ENCODE results near the gene CC2D2A. TPM values are rescaled to one million over a fixed set of nuclear protein-coding genes. Genes with fewer than 3 reads are reported as not detected.

Gene CC2D2A
- total and polyA plus RNA-seq, 2 experiments from 2014 or later: 13.9 to 15.8 TPM

DNA sequence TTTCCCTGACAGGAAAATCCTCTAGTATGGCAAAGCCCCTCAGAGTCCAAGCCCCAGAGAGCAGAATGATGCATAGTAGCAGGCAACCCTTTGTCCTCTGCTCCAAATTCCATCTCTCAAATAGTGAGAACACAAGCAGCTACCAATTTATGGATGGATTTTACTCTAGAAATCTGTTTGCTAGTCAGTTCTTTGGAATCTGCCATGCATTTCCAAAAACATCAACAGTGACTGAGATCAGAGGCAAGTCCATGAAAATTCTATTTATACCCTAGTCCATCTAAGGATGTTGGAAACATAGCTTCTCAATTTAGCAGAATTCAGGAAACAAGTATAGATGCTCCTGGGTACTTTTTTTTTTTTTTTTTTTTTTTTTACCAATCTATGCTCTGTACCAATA, 10.0 kb upstream of the CC2D2A start (continued):
- TF ChIP-seq STAT1 (IDR thresholded peaks at IDR 0.05; ENCODE audit: unreplicated experiment): no peak
- no peak for TF ChIP-seq JUNB (IDR thresholded peaks at IDR 0.05; ENCODE audit: unreplicated experiment)
- TF ChIP-seq ETS1 (IDR thresholded peaks at IDR 0.05): no peak

- Histone ChIP-seq H3K4me1 (ENCODE audit: insufficient read depth) (peaks cover 12% of the 10 kb centered on the region), H3F3A (replicated peaks; ENCODE audit: low read depth) (no peaks in the 10 kb centered on the region)
- TF ChIP-seq JUNB (IDR thresholded peaks at IDR 0.05; ENCODE audit: unreplicated experiment) (no peak), ETS1 (IDR thresholded peaks at IDR 0.05) (no peak), STAT1 (IDR thresholded peaks at IDR 0.05; ENCODE audit: unreplicated experiment) (no peak), ZNF114 (CRISPR knock-in tag; IDR thresholded peaks at IDR 0.05) (no peak), ZNF331 (CRISPR knock-in tag; IDR thresholded peaks at IDR 0.05; ENCODE audit: low read depth) (no peak), EZH2phosphoT487 (IDR thresholded peaks at IDR 0.05; ENCODE audit: unreplicated experiment) (no peak), CTCF (conservative IDR thresholded peaks at IDR 0.05; ENCODE audit: low read depth in 2 of 2) (no peak), POLR2AphosphoS5 (IDR thresholded peaks at IDR 0.05; ENCODE audit: low read depth) (no peak), ZNF462 (CRISPR knock-in tag; IDR thresholded peaks at IDR 0.05) (no peak), NANOG (IDR thresholded peaks at IDR 0.05; ENCODE audit: borderline replicate concordance) (no peak), CREB1 (CRISPR knock-in tag; IDR thresholded peaks at IDR 0.05; ENCODE audit: low read depth) (no peak)
- TF ChIP-seq, protein P1, sequence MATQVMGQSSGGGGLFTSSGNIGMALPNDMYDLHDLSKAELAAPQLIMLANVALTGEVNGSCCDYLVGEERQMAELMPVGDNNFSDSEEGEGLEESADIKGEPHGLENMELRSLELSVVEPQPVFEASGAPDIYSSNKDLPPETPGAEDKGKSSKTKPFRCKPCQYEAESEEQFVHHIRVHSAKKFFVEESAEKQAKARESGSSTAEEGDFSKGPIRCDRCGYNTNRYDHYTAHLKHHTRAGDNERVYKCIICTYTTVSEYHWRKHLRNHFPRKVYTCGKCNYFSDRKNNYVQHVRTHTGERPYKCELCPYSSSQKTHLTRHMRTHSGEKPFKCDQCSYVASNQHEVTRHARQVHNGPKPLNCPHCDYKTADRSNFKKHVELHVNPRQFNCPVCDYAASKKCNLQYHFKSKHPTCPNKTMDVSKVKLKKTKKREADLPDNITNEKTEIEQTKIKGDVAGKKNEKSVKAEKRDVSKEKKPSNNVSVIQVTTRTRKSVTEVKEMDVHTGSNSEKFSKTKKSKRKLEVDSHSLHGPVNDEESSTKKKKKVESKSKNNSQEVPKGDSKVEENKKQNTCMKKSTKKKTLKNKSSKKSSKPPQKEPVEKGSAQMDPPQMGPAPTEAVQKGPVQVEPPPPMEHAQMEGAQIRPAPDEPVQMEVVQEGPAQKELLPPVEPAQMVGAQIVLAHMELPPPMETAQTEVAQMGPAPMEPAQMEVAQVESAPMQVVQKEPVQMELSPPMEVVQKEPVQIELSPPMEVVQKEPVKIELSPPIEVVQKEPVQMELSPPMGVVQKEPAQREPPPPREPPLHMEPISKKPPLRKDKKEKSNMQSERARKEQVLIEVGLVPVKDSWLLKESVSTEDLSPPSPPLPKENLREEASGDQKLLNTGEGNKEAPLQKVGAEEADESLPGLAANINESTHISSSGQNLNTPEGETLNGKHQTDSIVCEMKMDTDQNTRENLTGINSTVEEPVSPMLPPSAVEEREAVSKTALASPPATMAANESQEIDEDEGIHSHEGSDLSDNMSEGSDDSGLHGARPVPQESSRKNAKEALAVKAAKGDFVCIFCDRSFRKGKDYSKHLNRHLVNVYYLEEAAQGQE (IDR thresholded peaks at IDR 0.05; ENCODE audit: unreplicated experiment): no peak
These were observed 3.1 kb upstream of the CC2D2A start for GRCh38 chr4:15466596-15466995.

More at GRCh38 chr4:15466596-15466995, 3.1 kb upstream of the CC2D2A start:
- H3K27me3 Mint-ChIP-seq (ENCODE audit: insufficient read depth, low read depth, poor library complexity): no peaks in the 10 kb centered on the region
- Histone ChIP-seq H3K36me3 (ENCODE audit: insufficient read depth) (no peaks in the 10 kb centered on the region), H4K20me1 (replicated peaks; ENCODE audit: insufficient read depth) (no peaks in the 10 kb centered on the region), H2AFZ (no peak overlapping the region), H3K9me2 (ENCODE audit: insufficient read depth) (no peaks in the 10 kb centered on the region), H3K79me2 (replicated peaks; ENCODE audit: insufficient read depth) (no peaks in the 10 kb centered on the region), H3K27ac (ENCODE audit: low read depth) (no peak overlapping the region), H3K27me3 (ENCODE audit: insufficient read depth) (no peaks in the 10 kb centered on the region), H3K4me2 (no peak overlapping the region), H3K4me3 (no peak overlapping the region)
- DNase-seq (ENCODE audit: low spot score) (no peak), ATAC-seq (no peak)
- H3K36me3 Mint-ChIP-seq (ENCODE audit: low read depth): no peaks in the 10 kb centered on the region
- H3K9me3 Mint-ChIP-seq: no peaks in the 10 kb centered on the region
- H3K4me3 Mint-ChIP-seq: no peak overlapping the region
- peaks cover 22% of the 10 kb centered on the region for H3K4me1 Mint-ChIP-seq
- H3K27ac Mint-ChIP-seq: no peak overlapping the region
